CD4-positive, alpha-beta T cell (primary cell): Measurements from ENCODE around the gene PTPRE. TPM values are rescaled to one million over a fixed set of nuclear protein-coding genes. Genes with fewer than 3 reads are reported as not detected.

ENCODE experiments used
- ATAC-seq: fragments of 200-7000 bp; cut with Tn5 transposase; one replicate; pipeline ENCODE4 v1.10.0; 2022; ENCODE audit warnings: mild to moderate bottlenecking; ENCODE audit not compliant: poor library complexity
- CTCF ChIA-PET: fragments of 350-600 bp; sonication (Branson Sonifier 250); formaldehyde crosslinking; loops from one replicate; lab custom pipeline; 2021; ENCODE audit warnings: antibody characterized with exemption, inconsistent platforms; lab: Charles Lee
- POLR2A ChIA-PET: fragments of 350-600 bp; sonication (Branson Sonifier 250); formaldehyde crosslinking; loops from one replicate; lab custom pipeline; 2021; ENCODE audit warnings: antibody characterized with exemption, inconsistent platforms; lab: Charles Lee
- DNase-seq, 14 experiments: peaks; one replicate each; pipeline ENCODE4 v3.0.0-alpha.2; 2013 to 2020; ENCODE audit warnings: mixed read lengths in 2 of 14
- H3K27ac ChIP-seq, 2 donors: one replicate each; pipeline versions ENCODE4 v1.5.1 to v1.7.0; 2013; ENCODE audit warnings: low read length in 2 of 2, low read depth in 1 of 2, mild to moderate bottlenecking in 1 of 2
- H3K27me3 ChIP-seq, 2 experiments: 1 replicate in 1 of 2; 2 replicates in 1 of 2; pipeline versions ENCODE4 v1.6.1 to v1.7.0; 2013; ENCODE audit warnings: low read length in 2 of 2, control low read depth in 1 of 2, mild to moderate bottlenecking in 1 of 2, moderate library complexity in 1 of 2; ENCODE audit not compliant: insufficient read depth in 2 of 2, control insufficient read depth in 1 of 2
- H3K36me3 ChIP-seq: one replicate; pipeline ENCODE4 v1.6.1; 2013; ENCODE audit warnings: low read length, control low read depth; ENCODE audit not compliant: insufficient read depth
- H3K4me1 ChIP-seq: one replicate; pipeline ENCODE4 v1.6.1; 2013; ENCODE audit warnings: low read length, control low read depth; ENCODE audit not compliant: insufficient read depth
- H3K4me3 ChIP-seq: one replicate; pipeline ENCODE4 v1.5.1; 2013; ENCODE audit warnings: mild to moderate bottlenecking, low read length, moderate library complexity
- H3K9me3 ChIP-seq, 2 experiments: 1 replicate in 1 of 2; 2 replicates in 1 of 2; pipeline versions ENCODE4 v1.6.1 to v1.7.0; 2013; ENCODE audit warnings: low read length in 2 of 2, mild to moderate bottlenecking in 2 of 2, control low read depth in 1 of 2, moderate library complexity in 1 of 2; ENCODE audit not compliant: control insufficient read depth in 1 of 2, insufficient read depth in 1 of 2
- H3K27ac Mint-ChIP-seq: one replicate; pipeline ENCODE4 v1.8.0; 2020; ENCODE audit warnings: mixed read lengths
- H3K27me3 Mint-ChIP-seq: one replicate; pipeline ENCODE4 v1.8.0; 2021; ENCODE audit warnings: mixed read lengths
- H3K36me3 Mint-ChIP-seq: one replicate; pipeline ENCODE4 v1.8.0; 2021; ENCODE audit warnings: low read depth, mixed read lengths
- H3K4me1 Mint-ChIP-seq: one replicate; pipeline ENCODE4 v1.8.0; 2021; ENCODE audit warnings: low read depth, mixed read lengths
- H3K4me3 Mint-ChIP-seq: one replicate; pipeline ENCODE4 v1.8.0; 2020; ENCODE audit warnings: mild to moderate bottlenecking, mixed read lengths
- H3K9me3 Mint-ChIP-seq: one replicate; pipeline ENCODE4 v1.8.0; 2020; ENCODE audit warnings: mixed read lengths
- intact Hi-C, 2 experiments: fragments of 100-400 bp; cut with DNase I in 1 of 2; cut with micrococcal nuclease in 1 of 2; formaldehyde crosslinking; loops; one replicate each; pipeline versions ENCODE4 v1.15.1 to v1.9.0; 2023 to 2025; cut with DNase I, micrococcal nuclease
- total RNA-seq, 174 experiments: library from RNA in 2 of 174; stranded (reverse) in 2 of 174; gene quantifications; one replicate each; pipeline ENCODE4 v1.2.3 and lab custom pipeline; 2021 to 2026
- TF ChIP-seq, protein P1 (sequence below): fragments of 200-600 bp; IDR thresholded peaks from one replicate; pipeline ENCODE4 v1.8.0; 2022; ENCODE audit warnings: antibody characterized with exemption, mild to moderate bottlenecking

The PTPRE gene
- total RNA-seq, 2 experiments from 2014 or later, result 47.6 to 55.1 TPM

GRCh38 chr10:128113026-128113425 lies 206.1 kb downstream of the PTPRE start:
- Mint-ChIP-seq H3K27ac (no peak overlapping the region), H3K27me3 (no peaks in the 10 kb centered on the region), H3K36me3 (no peaks in the 10 kb centered on the region), H3K4me3 (no peak overlapping the region), H3K9me3 (no peaks in the 10 kb centered on the region), H3K4me1 (no peaks in the 10 kb centered on the region)
- Histone ChIP-seq H3K9me3 (no peaks in the 10 kb centered on the region), H3K4me3 (no peak overlapping the region), H3K27ac (no peak overlapping the region), H3K4me1 (no peaks in the 10 kb centered on the region), H3K36me3 (no peaks in the 10 kb centered on the region), H3K27me3 (no peaks in the 10 kb centered on the region)
- ATAC-seq (no peak), DNase-seq (no peak)
- intact Hi-C loops, result no loop called here
- ChIA-PET CTCF (no interaction called here), POLR2A (no interaction called here)
- TF ChIP-seq, protein P1, sequence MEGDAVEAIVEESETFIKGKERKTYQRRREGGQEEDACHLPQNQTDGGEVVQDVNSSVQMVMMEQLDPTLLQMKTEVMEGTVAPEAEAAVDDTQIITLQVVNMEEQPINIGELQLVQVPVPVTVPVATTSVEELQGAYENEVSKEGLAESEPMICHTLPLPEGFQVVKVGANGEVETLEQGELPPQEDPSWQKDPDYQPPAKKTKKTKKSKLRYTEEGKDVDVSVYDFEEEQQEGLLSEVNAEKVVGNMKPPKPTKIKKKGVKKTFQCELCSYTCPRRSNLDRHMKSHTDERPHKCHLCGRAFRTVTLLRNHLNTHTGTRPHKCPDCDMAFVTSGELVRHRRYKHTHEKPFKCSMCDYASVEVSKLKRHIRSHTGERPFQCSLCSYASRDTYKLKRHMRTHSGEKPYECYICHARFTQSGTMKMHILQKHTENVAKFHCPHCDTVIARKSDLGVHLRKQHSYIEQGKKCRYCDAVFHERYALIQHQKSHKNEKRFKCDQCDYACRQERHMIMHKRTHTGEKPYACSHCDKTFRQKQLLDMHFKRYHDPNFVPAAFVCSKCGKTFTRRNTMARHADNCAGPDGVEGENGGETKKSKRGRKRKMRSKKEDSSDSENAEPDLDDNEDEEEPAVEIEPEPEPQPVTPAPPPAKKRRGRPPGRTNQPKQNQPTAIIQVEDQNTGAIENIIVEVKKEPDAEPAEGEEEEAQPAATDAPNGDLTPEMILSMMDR, result no peak

GRCh38 chr10:128114901-128115300 lies 208.0 kb downstream of the PTPRE start:
- ATAC-seq, result no peak
- intact Hi-C loops, result no loop called here
- Mint-ChIP-seq H3K36me3 (no peaks in the 10 kb centered on the region), H3K27ac (no peak overlapping the region), H3K27me3 (no peaks in the 10 kb centered on the region), H3K4me1 (no peaks in the 10 kb centered on the region), H3K9me3 (no peaks in the 10 kb centered on the region), H3K4me3 (no peak overlapping the region)
- ChIA-PET POLR2A (interaction anchor here (1.4 kb wide), 1 partner anchor 9 kb away, joined by 3 read pairs; no protein-coding TSS in a partner anchor), CTCF (no interaction called here)
- TF ChIP-seq, protein P1, result no peak
- no peaks in the 10 kb centered on the region for H3K9me3 ChIP-seq
- no peaks in the 10 kb centered on the region for H3K27me3 ChIP-seq
- no peaks in the 10 kb centered on the region for H3K4me1 ChIP-seq
- no peaks in the 10 kb centered on the region for H3K36me3 ChIP-seq
- H3K27ac ChIP-seq, result no peak overlapping the region
- no peak overlapping the region for H3K4me3 ChIP-seq
- DNase-seq, result no peak

DNA sequence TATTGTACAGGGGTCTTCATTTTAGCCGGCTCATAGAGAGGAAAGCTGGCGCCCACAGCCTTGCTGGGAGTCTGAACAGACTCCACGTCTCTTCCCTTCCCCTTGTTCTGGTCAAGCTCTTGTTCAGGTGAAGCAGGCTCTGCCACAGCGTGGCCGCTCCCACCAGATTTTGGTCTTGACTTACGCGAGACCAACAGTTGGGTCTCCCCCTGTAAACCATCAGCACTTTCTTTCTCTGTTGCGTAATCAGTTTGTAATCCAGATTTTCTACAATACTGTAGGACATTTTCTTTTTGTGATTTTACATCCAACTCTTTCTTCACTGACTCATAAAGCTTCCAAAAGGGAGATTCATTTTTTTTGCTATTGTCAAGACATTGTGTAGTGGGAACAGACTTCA lies 208.5 kb downstream of the PTPRE start:
- Mint-ChIP-seq H3K36me3 (no peaks in the 10 kb centered on the region), H3K4me1 (no peaks in the 10 kb centered on the region), H3K9me3 (no peaks in the 10 kb centered on the region), H3K27ac (no peak overlapping the region), H3K27me3 (no peaks in the 10 kb centered on the region), H3K4me3 (no peak overlapping the region)
- no peaks in the 10 kb centered on the region for H3K27me3 ChIP-seq
- intact Hi-C loops, result no loop called here
- DNase-seq, result no peak
- TF ChIP-seq, protein P1, result no peak
- no peaks in the 10 kb centered on the region for H3K9me3 ChIP-seq
- H3K4me1 ChIP-seq, result no peaks in the 10 kb centered on the region
- ChIA-PET CTCF (no interaction called here), POLR2A (interaction anchor here (0.6 to 1.4 kb wide), 2 partner anchors 9 to 10 kb away, joined by 3 read pairs; no protein-coding TSS in a partner anchor)
- no peak for ATAC-seq
- no peaks in the 10 kb centered on the region for H3K36me3 ChIP-seq
- no peak overlapping the region for H3K27ac ChIP-seq
- H3K4me3 ChIP-seq, result no peak overlapping the region
